ENCODE data around the gene NDUFC2.

- TF ChIP-seq, protein P1, sequence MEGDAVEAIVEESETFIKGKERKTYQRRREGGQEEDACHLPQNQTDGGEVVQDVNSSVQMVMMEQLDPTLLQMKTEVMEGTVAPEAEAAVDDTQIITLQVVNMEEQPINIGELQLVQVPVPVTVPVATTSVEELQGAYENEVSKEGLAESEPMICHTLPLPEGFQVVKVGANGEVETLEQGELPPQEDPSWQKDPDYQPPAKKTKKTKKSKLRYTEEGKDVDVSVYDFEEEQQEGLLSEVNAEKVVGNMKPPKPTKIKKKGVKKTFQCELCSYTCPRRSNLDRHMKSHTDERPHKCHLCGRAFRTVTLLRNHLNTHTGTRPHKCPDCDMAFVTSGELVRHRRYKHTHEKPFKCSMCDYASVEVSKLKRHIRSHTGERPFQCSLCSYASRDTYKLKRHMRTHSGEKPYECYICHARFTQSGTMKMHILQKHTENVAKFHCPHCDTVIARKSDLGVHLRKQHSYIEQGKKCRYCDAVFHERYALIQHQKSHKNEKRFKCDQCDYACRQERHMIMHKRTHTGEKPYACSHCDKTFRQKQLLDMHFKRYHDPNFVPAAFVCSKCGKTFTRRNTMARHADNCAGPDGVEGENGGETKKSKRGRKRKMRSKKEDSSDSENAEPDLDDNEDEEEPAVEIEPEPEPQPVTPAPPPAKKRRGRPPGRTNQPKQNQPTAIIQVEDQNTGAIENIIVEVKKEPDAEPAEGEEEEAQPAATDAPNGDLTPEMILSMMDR (IDR thresholded peaks at IDR 0.05; ENCODE audit: low read length): no peak
- TF ChIP-seq EZH2 (IDR thresholded peaks at IDR 0.05; ENCODE audit: borderline replicate concordance, low read length): no peak
These were observed at the start of gene NDUFC2 for GRCh38 chr11:78079232-78080083.
